HepG2 (cell line): ENCODE data around the gene LRP10. TPM values are rescaled to one million over a fixed set of nuclear protein-coding genes. Genes with fewer than 3 reads are reported as not detected.
A peak's percentile ranks its signal among the peaks of the same experiment; 100 is the strongest.

Experiments
- ATAC-seq: fragments of 200-7000 bp; cut with Tn5 transposase; 3 replicates; pipeline ENCODE4 v1.9.1; 2020; ENCODE audit warnings: mild to moderate bottlenecking, moderate library complexity
- BruUV-seq: library from RNA; stranded (reverse); fragments of 400-500 nt; replicated peaks from 2 replicates; lab custom pipeline; 2021; lab: Mats Ljungman, UMichigan
- CTCF ChIA-PET: fragments of 300-600 bp; formaldehyde crosslinking; extraction: SDS; loops from one replicate; lab custom pipeline; 2021; ENCODE audit warnings: low total read pairs, inconsistent platforms, low intra/inter-chr PET ratio; lab: Yijun Ruan, JAX
- POLR2A ChIA-PET: fragments of 350-600 bp; sonication (Branson Sonifier 250); formaldehyde crosslinking; loops from one replicate; lab custom pipeline; 2020; ENCODE audit warnings: antibody characterized with exemption, inconsistent platforms; lab: Yijun Ruan, JAX
- DNase-seq: peaks from one replicate; pipeline ENCODE4 v3.0.0-alpha.2; 2015; ENCODE audit warnings: low spot score
- FAIRE-seq: peaks from 3 replicates; lab custom pipeline; 2011; peaks lifted over from hg19 to GRCh38; lab: Jason Lieb, UNC
- H2AFZ ChIP-seq: one replicate; pipeline ENCODE4 v1.6.1; 2011; ENCODE audit warnings: low read length, inconsistent platforms
- H3K27ac ChIP-seq: fragments of 300-600 bp; 3 replicates; pipeline ENCODE4 v1.8.0; 2011; ENCODE audit warnings: mixed run types, mild to moderate bottlenecking, mixed read lengths, low read length, inconsistent platforms; ENCODE audit not compliant: insufficient read depth; ENCODE audit errors: extremely low read length
- H3K27me3 ChIP-seq, 2 experiments: fragments of 200-600 bp in 1 of 2; 2 replicates in 1 of 2; 3 replicates in 1 of 2; pipeline versions ENCODE4 v1.6.0 to v1.8.0; 2011; ENCODE audit warnings: low read length in 2 of 2, mild to moderate bottlenecking in 2 of 2, moderate library complexity in 2 of 2, inconsistent platforms in 1 of 2; ENCODE audit not compliant: insufficient read depth in 2 of 2, control insufficient read depth in 1 of 2
- H3K36me3 ChIP-seq, 2 experiments: fragments of 200-600 bp in 1 of 2; replicated peaks in 1 of 2; 2 replicates in 1 of 2; 3 replicates in 1 of 2; pipeline versions ENCODE4 v1.5.1 to v1.8.0; 2011; ENCODE audit warnings: low read length in 2 of 2, inconsistent platforms in 1 of 2; ENCODE audit not compliant: insufficient read depth in 2 of 2, control insufficient read depth in 1 of 2
- H3K4me1 ChIP-seq: 2 replicates; pipeline ENCODE4 v1.5.1; 2012; ENCODE audit warnings: low read length, inconsistent platforms; ENCODE audit not compliant: insufficient read depth
- H3K4me2 ChIP-seq: 2 replicates; pipeline ENCODE4 v1.6.0; 2011; ENCODE audit warnings: low read depth, low read length, inconsistent platforms
- H3K4me3 ChIP-seq, 3 experiments: fragments of 200-600 bp in 1 of 3; sonication (generic), shearing (Covaris generic) in 1 of 3; replicated peaks in 1 of 3; 2 replicates each; pipeline ENCODE4 v1.5.1; 2011 to 2016; ENCODE audit warnings: low read length in 3 of 3, inconsistent platforms in 2 of 3, low read depth in 2 of 3, mild to moderate bottlenecking in 2 of 3, control low read depth in 1 of 3, mixed read lengths in 1 of 3; ENCODE audit not compliant: insufficient read depth in 1 of 3
- H3K79me2 ChIP-seq: one replicate; pipeline ENCODE4 v1.6.1; 2011; ENCODE audit warnings: low read length, inconsistent platforms; ENCODE audit not compliant: insufficient read depth
- H3K9ac ChIP-seq: 2 replicates; pipeline ENCODE4 v1.6.0; 2011; ENCODE audit warnings: mild to moderate bottlenecking, low read depth, low read length, inconsistent platforms; ENCODE audit not compliant: insufficient read depth
- H3K9me3 ChIP-seq: 2 replicates; pipeline ENCODE4 v1.5.1; 2012; ENCODE audit warnings: mild to moderate bottlenecking, low read length
- H4K20me1 ChIP-seq: 2 replicates; pipeline ENCODE4 v1.6.0; 2011; ENCODE audit warnings: inconsistent platforms, mild to moderate bottlenecking, low read length, moderate library complexity; ENCODE audit not compliant: insufficient read depth
- ARNT ChIP-seq: fragments of 450-650 bp; IDR thresholded peaks from 2 replicates; pipeline ENCODE4 v1.6.1; 2017
- HES4 ChIP-seq: sonication (generic); formaldehyde crosslinking; IDR thresholded peaks from 2 replicates; pipeline ENCODE4 v1.9.0; 2021; ENCODE audit warnings: mild to moderate bottlenecking, missing genetic modification reagents, borderline replicate concordance
- NRL ChIP-seq: sonication (generic); formaldehyde crosslinking; IDR thresholded peaks from 2 replicates; pipeline ENCODE4 v1.5.0; 2020; ENCODE audit warnings: missing genetic modification reagents, mild to moderate bottlenecking, moderate library complexity, borderline replicate concordance
- PITX1 ChIP-seq: sonication (generic); formaldehyde crosslinking; IDR thresholded peaks from 2 replicates; pipeline ENCODE4 v1.5.1; 2020; ENCODE audit warnings: mild to moderate bottlenecking, missing genetic modification reagents
- PTBP1 ChIP-seq: fragments of 200-400 bp; formaldehyde crosslinking; IDR thresholded peaks from 2 replicates; pipeline ENCODE4 v1.6.1; 2018; ENCODE audit warnings: low read length, low read depth; ENCODE audit not compliant: poor library complexity, severe bottlenecking
- SETDB1 ChIP-seq: sonication (generic); formaldehyde crosslinking; IDR thresholded peaks from 2 replicates; pipeline ENCODE4 v1.5.1; 2020; ENCODE audit warnings: missing genetic modification reagents, mild to moderate bottlenecking, borderline replicate concordance
- SMAD1 ChIP-seq: sonication (generic); formaldehyde crosslinking; IDR thresholded peaks from 2 replicates; pipeline ENCODE4 v1.4.0; 2020; ENCODE audit warnings: missing genetic modification reagents, low read depth, mild to moderate bottlenecking, borderline replicate concordance
- SP2 ChIP-seq: sonication (generic); formaldehyde crosslinking; IDR thresholded peaks from 2 replicates; pipeline ENCODE4 v1.5.1; 2020; ENCODE audit warnings: mild to moderate bottlenecking, missing genetic modification reagents
- TCF12 ChIP-seq, 2 experiments: fragments of 450-650 bp in 1 of 2; sonication (generic) in 1 of 2; formaldehyde crosslinking in 1 of 2; IDR thresholded peaks; 2 replicates each; pipeline versions ENCODE4 v1.6.1 to v1.8.0; 2017 to 2022; ENCODE audit warnings: antibody characterized with exemption in 1 of 2, mild to moderate bottlenecking in 1 of 2, missing genetic modification reagents in 1 of 2, moderate library complexity in 1 of 2
- ZNF232 ChIP-seq: sonication (generic); formaldehyde crosslinking; IDR thresholded peaks from 2 replicates; pipeline ENCODE4 v1.4.0; 2020; ENCODE audit warnings: missing genetic modification reagents, borderline replicate concordance
- ZNF296 ChIP-seq: sonication (generic); formaldehyde crosslinking; conservative IDR thresholded peaks from 2 replicates; pipeline ENCODE4 v1.5.0; 2020; ENCODE audit warnings: mild to moderate bottlenecking, missing genetic modification reagents
- ZNF589 ChIP-seq: sonication (generic); formaldehyde crosslinking; conservative IDR thresholded peaks from 2 replicates; pipeline ENCODE4 v1.8.0; 2022; ENCODE audit warnings: mild to moderate bottlenecking, moderate library complexity, missing genetic modification reagents
- ZNF891 ChIP-seq: sonication (generic); formaldehyde crosslinking; IDR thresholded peaks from 2 replicates; pipeline ENCODE4 v1.5.0; 2020; ENCODE audit warnings: mild to moderate bottlenecking, missing genetic modification reagents
- WGBS: methylation state at CpG from one replicate; pipeline ENCODE4 v1.1.6; 2017; ENCODE audit warnings: low lambda C conversion rate; 5-methylcytosine and 5-hydroxymethylcytosine counted together
- in situ Hi-C: cut with HindIII; loops from 2 replicates; pipeline ENCODE4 v1.10.0; 2017; ENCODE audit warnings: low pct_unique_long_range_greater_than_20kb; ENCODE audit not compliant: extremely low pct_ligation_motif_present
- intact Hi-C: fragments of 100-400 bp; cut with micrococcal nuclease; formaldehyde crosslinking; loops from one replicate; pipeline ENCODE4 v1.10.0; 2022; ENCODE audit not compliant: unreplicated experiment
- polyA plus RNA-seq, 8 experiments: library from polyadenylated mRNA; depleted of rRNA in 3 of 8; stranded (reverse) in 7 of 8; unstranded in 1 of 8; fragments of >200 nt; fragmentation: Illumina TruSeq in 4 of 8; extraction: Trizol in 4 of 8; gene quantifications; 2 replicates each; pipeline versions ENCODE4 v1.2.1 to v1.2.3, GENCODE V29; 2011 to 2016; ENCODE audit warnings: low read depth in 4 of 8, missing spikeins in 1 of 8, mixed read lengths in 1 of 8; ENCODE audit not compliant: insufficient read depth in 1 of 8
- total RNA-seq, 5 experiments: library from RNA; depleted of rRNA; stranded (reverse); fragments of >200 nt; fragmentation: Illumina TruSeq; extraction: Trizol; gene quantifications; 2 replicates each; pipeline ENCODE4 v1.2.3, GENCODE V29; 2016; ENCODE audit warnings: low read depth in 1 of 5
- TF ChIP-seq, protein P1 (sequence below): sonication (generic); formaldehyde crosslinking; IDR thresholded peaks from 2 replicates; pipeline ENCODE4 v1.4.0; 2020; ENCODE audit warnings: missing genetic modification reagents
- TF ChIP-seq, protein P2 (sequence below): sonication (generic); formaldehyde crosslinking; IDR thresholded peaks from 2 replicates; pipeline ENCODE4 v1.5.1; 2020; ENCODE audit warnings: mild to moderate bottlenecking, missing genetic modification reagents, moderate library complexity

LRP10 gene
- total and polyA plus RNA-seq, 2 of the 13 experiments (the other 11 are each of a cell fraction or from before 2014, with no cell fraction given), result 16.9 to 45.2 TPM

DNA sequence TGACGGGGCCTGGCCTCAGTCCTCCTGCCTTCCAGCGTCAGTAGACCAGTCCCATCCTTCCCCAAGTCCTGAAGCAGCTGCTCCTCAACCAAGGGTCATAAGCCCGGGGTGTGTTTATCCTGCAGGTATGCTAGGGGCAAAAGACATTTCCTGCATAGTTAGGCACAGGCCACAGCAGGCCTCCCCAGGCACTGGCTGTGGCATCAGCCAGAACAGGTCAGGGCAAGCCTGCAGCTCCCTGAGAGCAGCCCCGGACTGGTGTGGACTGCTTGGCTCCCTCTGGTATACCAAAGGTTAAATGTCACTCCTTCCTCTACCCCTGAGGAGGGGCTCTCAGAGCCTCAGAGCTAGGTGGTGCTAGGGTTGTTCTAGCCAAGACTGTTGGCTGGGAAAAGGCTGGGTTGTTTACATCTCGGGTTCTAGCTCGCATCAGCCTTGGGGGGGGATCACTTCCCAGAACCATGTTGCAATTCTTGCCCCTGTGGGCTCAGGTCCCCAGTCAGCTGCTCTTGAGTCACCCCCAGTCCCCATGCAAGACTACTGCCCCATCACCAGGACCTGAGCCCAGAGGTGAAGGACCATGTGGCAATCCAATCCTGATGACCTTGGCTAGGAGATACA lies 32.3 kb upstream of the LRP10 start (continued):
- TF ChIP-seq, protein P1, sequence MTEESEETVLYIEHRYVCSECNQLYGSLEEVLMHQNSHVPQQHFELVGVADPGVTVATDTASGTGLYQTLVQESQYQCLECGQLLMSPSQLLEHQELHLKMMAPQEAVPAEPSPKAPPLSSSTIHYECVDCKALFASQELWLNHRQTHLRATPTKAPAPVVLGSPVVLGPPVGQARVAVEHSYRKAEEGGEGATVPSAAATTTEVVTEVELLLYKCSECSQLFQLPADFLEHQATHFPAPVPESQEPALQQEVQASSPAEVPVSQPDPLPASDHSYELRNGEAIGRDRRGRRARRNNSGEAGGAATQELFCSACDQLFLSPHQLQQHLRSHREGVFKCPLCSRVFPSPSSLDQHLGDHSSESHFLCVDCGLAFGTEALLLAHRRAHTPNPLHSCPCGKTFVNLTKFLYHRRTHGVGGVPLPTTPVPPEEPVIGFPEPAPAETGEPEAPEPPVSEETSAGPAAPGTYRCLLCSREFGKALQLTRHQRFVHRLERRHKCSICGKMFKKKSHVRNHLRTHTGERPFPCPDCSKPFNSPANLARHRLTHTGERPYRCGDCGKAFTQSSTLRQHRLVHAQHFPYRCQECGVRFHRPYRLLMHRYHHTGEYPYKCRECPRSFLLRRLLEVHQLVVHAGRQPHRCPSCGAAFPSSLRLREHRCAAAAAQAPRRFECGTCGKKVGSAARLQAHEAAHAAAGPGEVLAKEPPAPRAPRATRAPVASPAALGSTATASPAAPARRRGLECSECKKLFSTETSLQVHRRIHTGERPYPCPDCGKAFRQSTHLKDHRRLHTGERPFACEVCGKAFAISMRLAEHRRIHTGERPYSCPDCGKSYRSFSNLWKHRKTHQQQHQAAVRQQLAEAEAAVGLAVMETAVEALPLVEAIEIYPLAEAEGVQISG, result peak; percentile 48; the same call in 1 of the 2 replicates

DNA sequence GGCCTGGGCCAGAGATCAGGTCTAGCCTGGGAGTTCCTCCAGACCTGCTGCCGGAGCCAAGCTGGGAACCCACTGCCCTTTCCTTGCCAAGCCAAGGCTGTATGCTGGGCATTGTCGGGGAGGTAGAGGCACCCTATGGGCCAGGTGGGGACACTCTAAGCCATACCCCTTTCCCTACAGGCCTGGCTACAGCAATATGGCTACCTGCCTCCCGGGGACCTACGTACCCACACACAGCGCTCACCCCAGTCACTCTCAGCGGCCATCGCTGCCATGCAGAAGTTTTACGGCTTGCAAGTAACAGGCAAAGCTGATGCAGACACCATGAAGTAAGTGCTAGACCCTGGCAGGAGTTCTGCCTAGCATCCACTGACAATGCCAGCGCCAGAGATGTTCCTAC lies 30.2 kb upstream of the LRP10 start:
- H4K20me1 ChIP-seq, result no peaks in the 10 kb centered on the region
- no peaks in the 10 kb centered on the region for H3K79me2 ChIP-seq
- no peak overlapping the region for H2AFZ ChIP-seq
- ATAC-seq, result no peak
- no TSS peak for BruUV-seq
- H3K36me3 ChIP-seq, result no peaks in the 10 kb centered on the region
- no peak overlapping the region for H3K27ac ChIP-seq
- no peaks in the 10 kb centered on the region for H3K9me3 ChIP-seq
- intact Hi-C loops (no loop called here), in situ Hi-C loops (no loop called here)
- H3K4me3 ChIP-seq, result no peak overlapping the region
- no peak overlapping the region for H3K4me2 ChIP-seq
- H3K27me3 ChIP-seq, result peaks cover under 1 to 1% of the 10 kb centered on the region in 2 experiments; a peak in 1 of 5 replicates
- no peak for FAIRE-seq
- ChIA-PET POLR2A (interaction anchor here (0.5 to 1.4 kb wide), 4 partner anchors 11 to 252 kb away, joined by 3 to 5 read pairs (median 4); partner anchors contain the start of gene DAD1), CTCF (no interaction called here)
- H3K9ac ChIP-seq, result no peak overlapping the region
- H3K4me1 ChIP-seq, result peaks cover 37% of the 10 kb centered on the region
- WGBS, result 83% methylated on average over 9 of the region's 9 CpGs
- DNase-seq, result no peak
- 0 out of 2 replicates have a peak, but pooled peaks have one; percentile 58 for TF ChIP-seq NRL (CRISPR knock-in tag)
- TF ChIP-seq ZNF589, result no peak
- TF ChIP-seq ZNF891 (CRISPR knock-in tag), result peak; percentile 70; the same call in 1 of the 2 replicates
- TF ChIP-seq ZNF232 (CRISPR knock-in tag), result no peak
- no peak for TF ChIP-seq PTBP1
- TF ChIP-seq ZNF296 (CRISPR knock-in tag), result peak; percentile 16; the same call in 1 of the 2 replicates
- TF ChIP-seq, protein P2, sequence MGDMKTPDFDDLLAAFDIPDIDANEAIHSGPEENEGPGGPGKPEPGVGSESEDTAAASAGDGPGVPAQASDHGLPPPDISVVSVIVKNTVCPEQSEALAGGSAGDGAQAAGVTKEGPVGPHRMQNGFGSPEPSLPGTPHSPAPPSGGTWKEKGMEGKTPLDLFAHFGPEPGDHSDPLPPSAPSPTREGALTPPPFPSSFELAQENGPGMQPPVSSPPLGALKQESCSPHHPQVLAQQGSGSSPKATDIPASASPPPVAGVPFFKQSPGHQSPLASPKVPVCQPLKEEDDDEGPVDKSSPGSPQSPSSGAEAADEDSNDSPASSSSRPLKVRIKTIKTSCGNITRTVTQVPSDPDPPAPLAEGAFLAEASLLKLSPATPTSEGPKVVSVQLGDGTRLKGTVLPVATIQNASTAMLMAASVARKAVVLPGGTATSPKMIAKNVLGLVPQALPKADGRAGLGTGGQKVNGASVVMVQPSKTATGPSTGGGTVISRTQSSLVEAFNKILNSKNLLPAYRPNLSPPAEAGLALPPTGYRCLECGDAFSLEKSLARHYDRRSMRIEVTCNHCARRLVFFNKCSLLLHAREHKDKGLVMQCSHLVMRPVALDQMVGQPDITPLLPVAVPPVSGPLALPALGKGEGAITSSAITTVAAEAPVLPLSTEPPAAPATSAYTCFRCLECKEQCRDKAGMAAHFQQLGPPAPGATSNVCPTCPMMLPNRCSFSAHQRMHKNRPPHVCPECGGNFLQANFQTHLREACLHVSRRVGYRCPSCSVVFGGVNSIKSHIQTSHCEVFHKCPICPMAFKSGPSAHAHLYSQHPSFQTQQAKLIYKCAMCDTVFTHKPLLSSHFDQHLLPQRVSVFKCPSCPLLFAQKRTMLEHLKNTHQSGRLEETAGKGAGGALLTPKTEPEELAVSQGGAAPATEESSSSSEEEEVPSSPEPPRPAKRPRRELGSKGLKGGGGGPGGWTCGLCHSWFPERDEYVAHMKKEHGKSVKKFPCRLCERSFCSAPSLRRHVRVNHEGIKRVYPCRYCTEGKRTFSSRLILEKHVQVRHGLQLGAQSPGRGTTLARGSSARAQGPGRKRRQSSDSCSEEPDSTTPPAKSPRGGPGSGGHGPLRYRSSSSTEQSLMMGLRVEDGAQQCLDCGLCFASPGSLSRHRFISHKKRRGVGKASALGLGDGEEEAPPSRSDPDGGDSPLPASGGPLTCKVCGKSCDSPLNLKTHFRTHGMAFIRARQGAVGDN (CRISPR knock-in tag), result 0 out of 2 replicates have a peak, but pooled peaks have one; percentile 9
- no peak for TF ChIP-seq SP2 (CRISPR knock-in tag)
- no peak for TF ChIP-seq PITX1 (CRISPR knock-in tag)
- no peak for TF ChIP-seq TCF12 (IDR thresholded peaks at IDR 0.05)
- TF ChIP-seq TCF12 (CRISPR knock-in tag; IDR thresholded peaks at IDR 0.05), result no peak
- TF ChIP-seq HES4 (CRISPR knock-in tag), result peak; percentile 72; the same call in 1 of the 2 replicates
- no peak for TF ChIP-seq SMAD1 (CRISPR knock-in tag)
- no peak for TF ChIP-seq ARNT
- no peak for TF ChIP-seq SETDB1 (CRISPR knock-in tag)
